Ramos (cell line): ENCODE measurements around the gene ACACB.

Source experiments
- in situ Hi-C: fragments of 300-500 bp; cut with MboI; formaldehyde crosslinking; loops from one replicate; pipeline ENCODE4 v1.14.3; 2022; ENCODE audit warnings: low sequenced_read_pairs; ENCODE audit not compliant: unreplicated experiment

ACACB gene

DNA sequence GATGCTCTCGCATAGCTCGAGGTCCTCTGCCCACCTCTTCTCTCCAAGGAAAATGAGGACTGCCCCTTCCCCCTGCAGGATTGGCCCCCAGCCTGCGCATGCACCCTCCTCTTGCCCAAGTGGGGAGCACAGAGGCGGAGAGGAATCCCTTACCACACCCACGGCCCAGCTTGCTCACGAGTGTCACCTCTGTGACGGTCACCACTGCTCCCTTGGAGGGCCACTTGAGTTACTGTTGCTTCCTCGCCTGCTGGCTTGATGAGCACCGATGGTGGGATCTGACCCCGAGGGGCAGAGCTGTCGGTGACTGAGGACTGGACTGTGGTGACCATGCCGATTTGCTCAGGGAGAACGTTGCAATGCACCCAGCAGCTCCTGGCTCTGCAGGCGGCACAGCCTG lies 151.0 kb downstream of the ACACB start:
- in situ Hi-C loops = no loop called here

DNA sequence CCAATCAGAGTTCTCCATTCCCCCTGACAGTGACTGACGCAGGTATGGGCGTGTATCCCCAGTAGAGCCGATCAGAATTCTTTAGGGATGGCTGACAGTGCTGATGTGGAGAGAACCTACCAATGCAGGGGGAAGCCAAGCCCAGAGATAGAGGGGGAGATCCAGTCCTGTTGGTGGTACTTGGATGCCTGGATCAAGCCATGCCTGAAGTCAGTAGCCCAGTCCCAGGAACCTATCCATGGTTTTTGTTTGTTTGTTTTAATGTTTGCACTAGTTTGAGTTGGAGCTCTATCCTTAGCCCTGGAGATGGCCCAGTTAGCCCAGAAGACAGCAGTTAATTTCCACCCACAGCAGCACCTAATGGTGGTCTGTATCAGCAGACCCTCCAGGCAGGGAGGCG lies 152.5 kb downstream of the ACACB start:
- in situ Hi-C loops = no loop called here

DNA sequence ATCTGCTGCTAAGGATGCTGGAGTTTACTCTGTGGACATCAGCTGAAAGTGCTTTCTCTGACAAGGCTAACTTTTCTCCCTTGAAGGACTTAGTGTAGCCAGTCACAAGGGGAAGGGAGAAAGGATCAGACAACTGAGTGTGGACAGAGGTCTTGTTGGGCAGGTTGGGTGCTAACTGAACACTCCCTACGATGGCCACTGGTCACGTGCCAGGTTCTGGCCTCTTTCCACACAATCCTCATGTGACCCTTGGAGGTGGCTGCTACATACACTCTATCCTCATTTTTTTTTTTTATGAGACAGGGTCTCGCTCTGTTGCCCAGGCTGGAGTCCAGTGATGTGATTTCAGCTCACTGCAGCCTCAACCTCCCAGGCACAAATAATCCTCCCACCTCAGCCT lies 153.0 kb downstream of the ACACB start:
- in situ Hi-C loops = no loop called here

DNA sequence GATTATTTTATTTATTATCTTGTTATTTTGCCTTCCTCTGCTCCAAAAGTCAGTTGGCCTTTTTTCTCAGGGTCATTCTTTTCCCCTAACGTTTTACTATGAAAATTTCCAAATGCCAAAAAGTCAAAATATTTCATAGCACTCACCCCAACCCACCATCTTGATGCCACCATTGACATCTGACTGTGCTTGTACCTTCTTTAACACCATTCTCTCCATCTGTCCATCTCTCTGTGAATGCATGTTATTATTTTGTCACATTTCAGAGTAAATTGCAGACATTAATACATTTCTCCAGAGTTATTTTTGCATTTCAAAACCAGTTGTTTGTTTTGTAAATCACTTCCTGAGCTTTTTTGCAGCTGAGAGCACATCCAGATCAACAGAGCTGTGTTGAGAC lies 154.1 kb downstream of the ACACB start:
- in situ Hi-C loops = no loop called here

DNA sequence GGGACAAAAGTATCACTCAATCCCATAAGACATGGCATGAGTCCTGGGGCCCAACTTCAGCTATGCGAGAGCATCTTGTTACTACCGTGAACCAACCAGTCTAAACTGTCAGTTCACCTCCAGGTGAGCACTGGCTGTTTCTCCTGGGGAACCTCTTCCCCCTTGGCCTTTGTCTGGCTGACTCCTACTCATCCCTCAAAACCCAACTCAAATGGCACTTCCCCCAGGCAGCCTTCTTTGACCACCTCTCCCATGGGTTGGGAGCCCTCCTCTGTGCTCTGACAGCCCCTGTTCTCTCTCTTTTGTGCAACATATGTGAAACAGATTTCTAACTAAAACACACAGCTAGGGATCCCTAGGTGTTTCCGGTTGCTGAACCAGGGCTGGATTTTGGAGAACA lies 155.0 kb downstream of the ACACB start:
- in situ Hi-C loops = no loop called here

DNA sequence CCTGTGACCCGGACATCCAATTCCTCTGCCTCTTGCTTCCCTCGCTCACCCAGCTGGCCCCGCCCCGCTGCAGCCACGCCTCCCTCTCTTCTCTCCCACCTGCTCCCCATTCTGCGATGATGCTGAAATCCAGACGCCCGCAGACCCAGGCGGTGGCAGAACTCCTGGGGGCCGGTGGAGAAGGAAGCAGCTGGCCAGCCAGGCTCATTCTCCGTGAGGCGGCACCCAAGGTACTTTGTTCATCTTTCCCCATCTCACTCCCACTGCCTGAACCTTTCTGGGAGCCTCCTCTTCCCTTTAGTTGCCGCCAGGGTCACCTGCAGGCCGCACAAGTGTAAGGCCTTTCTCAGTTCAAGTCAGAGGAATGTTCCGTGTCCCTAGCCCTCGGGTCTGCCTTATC lies 157.0 kb downstream of the ACACB start:
- in situ Hi-C loops = no loop called here

DNA sequence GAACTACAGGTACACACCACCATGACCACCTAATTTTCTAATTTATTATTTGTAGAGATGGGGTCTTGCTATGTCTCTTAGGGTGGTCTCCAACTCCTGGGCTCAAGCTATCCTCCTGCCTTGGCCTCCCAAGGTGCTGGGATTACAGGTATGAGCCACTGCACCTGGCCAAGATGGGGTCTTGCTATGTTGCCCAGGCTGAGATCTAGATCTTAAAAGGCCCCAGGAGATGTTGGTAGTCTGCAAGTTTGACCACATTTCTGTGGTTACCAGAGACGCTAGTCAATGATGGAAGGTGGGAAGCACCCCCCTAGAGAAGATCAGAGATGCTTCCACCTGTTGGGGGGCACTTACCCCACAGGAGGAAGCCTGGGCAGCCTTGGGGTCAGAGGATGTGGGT lies 158.0 kb downstream of the ACACB start:
- in situ Hi-C loops = no loop called here

DNA sequence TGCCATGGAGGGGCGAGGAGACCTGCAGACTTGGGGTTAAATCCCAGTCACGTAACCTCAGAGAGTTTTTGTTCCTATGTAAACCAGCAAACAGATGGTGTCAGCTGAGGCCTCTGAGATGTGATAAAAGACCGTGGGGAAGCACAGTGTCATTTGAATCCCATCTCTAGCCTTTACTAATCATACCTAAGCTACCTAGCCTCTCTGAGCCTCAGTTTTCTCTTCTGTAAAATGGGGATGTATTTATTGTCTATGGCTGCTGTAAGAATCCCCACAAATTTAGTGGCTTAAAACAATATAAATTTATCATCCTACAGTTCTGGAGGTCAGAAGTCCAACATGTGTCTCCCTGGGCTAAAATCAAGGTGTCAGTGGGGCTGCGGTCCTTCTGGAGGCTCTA lies 158.8 kb downstream of the ACACB start:
- in situ Hi-C loops = no loop called here

DNA sequence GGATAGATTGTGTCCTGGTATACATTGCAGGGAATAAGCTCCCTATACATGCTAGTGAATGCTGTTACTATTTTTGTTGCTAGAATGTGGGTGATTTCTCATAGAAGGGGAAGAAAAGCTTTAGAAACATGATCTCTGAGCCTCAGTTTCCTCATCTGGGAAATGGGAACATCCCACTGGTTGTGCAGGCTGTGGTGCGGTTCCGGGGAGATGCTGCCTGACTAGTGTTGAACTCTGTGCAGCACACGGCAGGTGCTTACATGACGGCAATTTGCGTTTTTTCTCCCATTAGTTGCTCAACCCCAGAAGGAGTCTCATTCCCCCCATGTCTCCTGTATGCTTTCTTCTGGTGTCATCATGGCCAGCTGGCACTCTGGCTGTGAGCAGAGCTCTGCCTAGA lies 159.8 kb downstream of the ACACB start:
- in situ Hi-C loops = no loop called here

DNA sequence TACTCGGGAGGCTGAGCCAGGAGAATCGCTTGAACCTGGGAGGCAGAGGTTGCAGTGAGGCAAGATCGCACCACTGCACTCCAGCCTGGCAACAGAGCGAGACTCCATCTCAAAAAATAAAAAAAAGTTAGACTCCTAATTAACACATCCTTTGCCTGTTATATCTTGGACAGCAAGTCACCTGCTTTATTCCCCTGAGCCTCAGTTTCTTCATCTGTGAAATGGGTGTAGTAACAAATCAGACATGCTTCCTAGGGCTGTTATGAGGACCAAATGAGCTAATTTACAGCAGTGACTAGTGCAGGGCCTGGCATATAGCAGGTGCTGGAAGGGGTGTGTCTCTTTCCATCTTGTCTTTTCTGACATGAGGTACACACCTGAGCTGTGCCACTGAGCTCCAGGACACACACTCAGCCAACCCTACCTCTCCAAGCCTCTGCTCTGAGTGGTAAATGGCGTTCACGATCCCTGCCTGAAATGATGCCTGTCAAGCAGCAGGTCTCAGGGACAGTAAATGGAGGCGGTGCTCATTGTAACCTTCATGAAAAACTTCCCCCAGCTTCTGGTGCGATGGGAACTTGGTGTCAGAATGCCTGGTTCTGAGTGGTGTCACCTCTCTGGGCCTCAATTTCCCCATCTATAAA lies 161.0 kb downstream of the ACACB start:
- in situ Hi-C loops = no loop called here

DNA sequence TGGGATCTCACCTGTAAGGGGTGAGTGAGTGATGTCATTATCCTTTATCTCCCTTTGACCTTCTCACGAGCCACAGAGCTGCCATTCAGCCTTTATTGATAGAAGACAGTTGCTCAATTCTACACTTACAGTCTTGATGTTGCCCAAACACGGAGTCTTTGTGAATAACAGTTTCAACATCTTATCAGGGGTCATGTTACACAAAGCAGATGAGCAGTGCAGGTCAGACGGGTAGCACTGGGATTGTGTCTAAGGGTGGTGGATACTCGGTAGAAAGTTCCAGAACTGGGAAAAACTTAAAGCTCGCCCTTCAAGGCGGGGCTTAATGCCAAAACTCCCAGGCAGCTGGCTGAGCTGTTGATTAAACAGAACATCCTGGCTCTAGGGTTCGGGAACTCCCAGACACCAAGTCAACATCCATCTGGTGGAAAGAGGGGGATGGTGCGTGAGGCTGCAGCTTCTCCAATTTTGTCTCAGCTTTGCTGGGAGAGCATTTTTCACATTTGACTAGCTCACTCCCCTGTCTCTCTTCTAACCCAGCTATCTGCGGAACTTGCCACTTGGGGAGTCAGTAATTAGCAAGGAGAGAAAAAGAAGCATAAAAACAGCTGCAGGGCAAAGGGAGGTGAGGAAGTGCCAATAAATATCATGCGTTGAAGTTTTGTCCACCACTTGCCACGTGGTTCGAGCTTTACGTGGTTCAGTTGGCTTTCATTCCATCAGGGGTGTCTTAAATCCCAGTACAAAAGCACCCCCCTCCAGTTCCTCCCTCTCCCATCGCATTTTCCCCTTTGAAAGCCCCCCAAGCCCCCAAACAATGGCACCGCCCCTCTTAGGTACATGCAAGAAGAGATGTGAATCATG lies 161.7 kb downstream of the ACACB start:
- in situ Hi-C loops = no loop called here

DNA sequence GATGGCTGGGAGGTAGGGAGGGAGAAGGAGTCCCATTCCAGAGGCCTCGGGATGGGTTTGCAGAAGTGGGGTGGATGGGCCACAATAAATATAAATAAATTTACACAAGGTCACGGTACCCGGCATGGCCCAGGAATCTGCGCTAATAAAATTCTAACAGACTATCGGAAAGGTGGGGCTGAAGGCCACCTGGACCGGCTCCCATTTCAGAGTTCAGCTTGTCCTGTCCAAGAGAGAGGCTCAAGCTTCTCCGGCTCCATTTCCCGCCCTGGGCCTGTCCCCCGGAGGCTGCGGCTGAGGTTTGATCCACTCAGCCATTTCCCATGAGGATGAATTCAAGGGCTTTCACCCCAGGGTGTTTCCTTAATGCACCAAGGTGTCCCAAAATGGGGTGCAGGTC lies 162.5 kb downstream of the ACACB start:
- in situ Hi-C loops = no loop called here

DNA sequence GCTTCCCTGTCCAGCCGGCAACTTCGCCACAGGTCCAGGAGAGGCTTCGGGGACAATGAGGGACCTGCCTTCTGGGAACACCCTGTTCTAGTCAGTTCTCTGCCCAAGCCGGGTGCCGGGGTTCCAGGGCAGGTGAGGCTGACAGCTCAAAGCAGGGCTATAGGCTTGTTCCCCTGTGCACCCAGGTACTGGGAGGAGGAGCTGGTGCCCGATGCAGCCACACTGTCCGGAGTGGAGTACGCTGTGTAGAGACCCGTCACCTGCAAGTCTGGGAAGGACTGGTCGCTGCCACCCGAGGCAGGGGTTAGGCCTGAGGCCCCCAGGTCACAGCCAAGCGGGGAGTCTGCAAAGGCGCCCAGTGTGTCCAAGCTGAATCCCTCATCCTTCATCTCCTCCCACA lies 163.1 kb downstream of the ACACB start:
- in situ Hi-C loops = no loop called here

DNA sequence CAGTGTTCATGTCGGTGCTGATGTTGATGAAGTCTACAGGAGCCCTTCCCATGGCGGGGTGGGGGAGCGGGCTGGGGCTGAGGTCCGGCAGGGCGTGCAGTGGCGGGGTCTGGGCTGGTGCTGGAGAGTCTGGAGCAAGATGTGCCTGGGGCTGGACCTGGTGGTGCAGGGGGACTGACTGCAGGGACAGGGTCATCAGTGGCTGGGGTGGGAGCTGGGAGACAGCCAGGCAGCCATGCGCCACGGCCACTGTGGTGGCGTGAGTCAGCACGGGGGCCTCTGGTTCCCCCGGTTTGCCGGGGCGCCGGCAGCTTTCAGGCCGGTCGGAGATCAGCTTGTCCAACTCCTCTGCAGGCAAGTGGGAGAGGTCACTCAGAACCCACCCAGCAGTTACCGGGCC lies 165.1 kb downstream of the ACACB start:
- in situ Hi-C loops = no loop called here

DNA sequence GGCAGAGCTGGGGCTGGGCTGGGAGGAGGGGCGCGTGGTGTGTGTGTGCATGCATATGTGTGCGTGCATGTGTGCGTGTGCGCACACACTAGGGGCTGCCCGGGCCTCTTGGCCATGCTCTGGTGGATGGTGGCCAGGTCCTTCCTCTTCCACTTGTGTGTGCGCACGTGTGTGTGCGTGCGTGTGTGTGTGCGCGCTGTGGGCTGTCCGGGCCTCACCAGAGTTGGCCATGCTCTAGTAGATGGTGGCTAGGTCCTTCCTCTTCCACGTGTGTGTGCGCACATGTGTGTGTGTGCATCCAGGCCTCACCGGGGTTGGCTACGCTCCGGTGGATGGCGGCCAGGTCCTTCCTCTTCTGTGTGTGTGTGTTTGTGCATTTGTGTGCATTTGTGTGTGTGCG lies 168.0 kb downstream of the ACACB start:
- in situ Hi-C loops = no loop called here

DNA sequence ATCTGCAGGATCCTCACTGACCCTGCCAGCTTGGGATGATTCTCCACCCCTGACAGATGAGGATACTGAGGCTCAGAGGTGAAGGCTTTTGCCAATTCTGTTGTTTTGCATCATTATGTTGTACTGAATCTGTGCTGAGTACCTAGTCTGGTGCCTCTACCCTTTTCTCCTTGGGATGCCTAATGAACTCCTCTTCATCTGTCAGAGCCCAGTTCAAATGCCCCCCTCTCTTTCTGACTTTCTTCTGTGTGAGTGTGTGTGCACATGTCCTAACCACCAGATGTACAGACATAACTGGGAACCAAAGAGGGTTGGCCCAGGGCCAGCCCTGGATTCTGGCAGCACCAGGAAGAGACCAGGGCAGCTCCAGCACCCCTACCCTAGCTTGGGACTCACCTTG lies 169.9 kb downstream of the ACACB start:
- in situ Hi-C loops = no loop called here

DNA sequence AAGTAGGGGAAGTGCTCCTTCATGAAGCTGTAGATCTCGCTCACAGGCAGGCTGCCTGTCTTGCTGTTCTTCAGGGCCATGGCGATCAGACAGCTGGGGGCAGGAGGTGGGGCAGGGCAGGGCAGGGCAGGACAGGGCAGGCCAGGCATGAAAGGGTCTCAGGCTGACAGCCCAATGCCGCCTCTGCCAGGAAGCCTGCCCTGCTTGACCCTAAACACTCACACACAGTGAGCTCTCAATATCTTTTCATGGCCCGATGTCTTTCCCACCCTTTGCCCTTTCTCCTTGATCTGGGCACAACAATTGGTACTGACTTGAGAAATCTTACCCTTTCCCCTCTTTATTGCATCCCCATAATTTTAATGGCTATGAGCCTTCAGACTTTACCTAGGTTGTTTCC lies 170.3 kb downstream of the ACACB start:
- in situ Hi-C loops = no loop called here

DNA sequence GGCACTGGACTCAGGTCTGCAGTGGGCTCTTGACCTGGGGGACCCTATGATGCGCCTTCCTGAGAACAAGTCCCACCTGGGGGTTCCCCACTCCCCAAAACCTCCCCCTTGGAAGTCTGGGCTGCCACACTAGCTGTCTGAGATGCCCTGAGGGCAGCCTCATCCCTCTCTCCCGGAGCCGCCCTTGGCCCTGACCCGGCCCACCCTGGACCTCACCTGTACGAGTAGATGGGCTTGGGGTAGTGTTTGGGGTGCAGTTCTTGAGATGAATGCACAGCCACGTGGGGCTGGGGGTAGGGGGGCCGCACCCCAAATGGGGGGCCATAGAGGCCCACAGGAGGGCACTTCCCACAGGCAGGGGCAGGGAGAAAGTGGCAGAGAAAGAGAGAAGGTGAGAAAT lies 170.8 kb downstream of the ACACB start:
- in situ Hi-C loops = no loop called here

DNA sequence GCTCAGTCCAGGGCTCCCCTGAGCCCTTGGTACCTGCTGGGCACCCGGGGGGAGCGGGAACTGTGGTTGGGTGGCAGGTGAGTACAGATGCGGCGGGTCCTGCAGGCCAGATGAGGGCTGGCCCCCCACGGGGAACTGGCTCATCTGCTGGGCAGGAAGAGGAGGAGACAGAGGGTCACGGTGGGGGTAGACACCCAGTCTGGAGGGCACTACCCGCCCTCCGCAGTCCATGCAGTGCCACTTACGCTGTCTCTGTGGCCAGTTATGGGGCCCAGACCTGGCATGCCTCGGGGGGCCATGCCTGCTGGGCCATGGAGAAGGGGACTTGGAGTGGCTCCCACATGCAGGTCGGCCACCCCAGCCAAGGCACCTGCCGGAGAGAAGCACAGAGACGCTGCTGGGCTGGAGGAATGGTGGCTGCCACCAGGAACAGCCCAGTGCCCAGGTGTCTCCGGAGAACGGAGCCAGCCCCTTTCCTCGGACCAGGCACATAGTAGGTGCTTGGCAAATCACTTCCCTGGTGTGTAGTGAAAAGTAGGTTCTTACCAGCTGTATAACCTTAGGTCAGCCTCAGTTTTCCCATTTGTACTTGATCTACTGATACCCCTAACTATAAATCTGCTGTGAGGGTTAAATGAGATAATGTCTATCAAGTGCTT lies 171.6 kb downstream of the ACACB start:
- in situ Hi-C loops = no loop called here

DNA sequence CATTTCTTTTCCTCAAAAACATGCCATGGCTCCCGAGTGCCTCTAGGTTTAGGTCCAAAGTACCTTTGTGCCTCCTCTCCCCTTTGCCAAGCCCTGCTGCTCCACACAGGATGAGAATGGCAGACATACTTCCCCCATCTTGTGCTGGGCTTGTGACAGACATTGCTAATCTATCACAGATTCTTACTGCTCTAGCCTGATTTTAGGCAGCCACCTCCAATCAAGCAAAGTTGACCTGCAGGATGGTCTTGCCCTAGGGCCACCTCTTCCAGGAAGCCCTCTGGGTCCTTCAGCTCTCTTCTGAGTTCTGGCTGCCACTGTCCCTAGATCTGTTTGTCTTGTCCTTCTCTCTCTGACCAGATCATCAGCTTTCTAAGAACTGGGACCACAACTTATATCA lies 172.2 kb downstream of the ACACB start:
- in situ Hi-C loops = no loop called here

DNA sequence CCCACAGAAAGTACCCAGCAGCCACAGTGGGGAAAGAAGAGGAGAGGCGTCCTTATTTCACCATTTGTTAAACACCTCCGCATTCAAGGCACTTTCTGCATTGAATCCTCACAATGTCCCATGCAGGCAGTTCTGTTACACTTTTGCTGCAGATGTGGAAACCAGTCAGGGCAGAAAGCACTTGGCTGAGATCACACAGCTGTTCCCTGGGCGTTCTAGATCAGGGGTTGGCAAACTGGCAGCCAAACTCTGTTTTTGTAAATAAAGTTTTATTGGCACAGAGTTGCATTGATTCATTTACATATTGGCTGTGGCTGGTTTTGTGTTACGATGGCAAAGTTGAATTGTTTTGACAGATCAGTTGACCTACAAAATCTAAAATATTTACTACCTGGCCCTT lies 172.6 kb downstream of the ACACB start:
- in situ Hi-C loops = no loop called here

DNA sequence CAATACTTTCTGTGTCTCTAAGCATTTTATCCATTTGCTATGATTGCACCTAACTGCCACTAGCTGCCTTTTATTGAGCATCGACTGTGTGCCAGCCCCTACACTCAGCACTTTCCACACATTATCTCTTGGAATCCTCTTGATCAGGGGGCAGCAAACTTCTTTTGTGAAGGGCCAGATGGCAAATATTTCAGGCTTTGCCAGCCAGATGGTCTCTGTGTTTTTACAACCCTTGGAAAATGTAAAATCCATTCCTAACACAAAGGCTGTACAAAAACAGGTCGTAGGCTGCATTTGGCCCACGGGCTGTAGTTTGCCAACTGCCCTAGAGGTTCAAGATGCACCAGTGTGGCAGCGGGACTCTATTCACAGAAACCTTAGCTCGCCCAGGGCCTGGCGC lies 173.2 kb downstream of the ACACB start:
- in situ Hi-C loops = no loop called here
